PC-9 (cell line): Measurements from ENCODE around the gene CNTN5. TPM values are rescaled to one million over a fixed set of nuclear protein-coding genes. Genes with fewer than 3 reads are reported as not detected.

Source experiments
- BruUV-seq: library from RNA; stranded (reverse); fragments of 400-500 nt; replicated peaks from 2 replicates; lab custom pipeline; 2021; lab: Mats Ljungman, UMichigan
- CTCF ChIA-PET: fragments of 300-600 bp; sonication (Branson Sonifier 250); formaldehyde crosslinking; loops from one replicate; lab custom pipeline; 2022; ENCODE audit warnings: antibody characterized with exemption; lab: Charles Lee
- POLR2A ChIA-PET: fragments of 300-600 bp; sonication (Branson Sonifier 250); formaldehyde crosslinking; loops from one replicate; lab custom pipeline; 2022; ENCODE audit warnings: antibody characterized with exemption; ENCODE audit not compliant: unreplicated experiment; lab: Charles Lee
- DNase-seq, 2 experiments: peaks; one replicate each; pipeline versions ENCODE4 v3.0.0 to v3.0.0-alpha.2; 2015 to 2022; ENCODE audit warnings: mixed read lengths in 1 of 2
- H2AFZ ChIP-seq: fragments of 200-600 bp; sonication (generic); 2 replicates; pipeline ENCODE4 v1.8.1; 2017; ENCODE audit warnings: antibody characterized with exemption
- H3F3A ChIP-seq: fragments of 200-600 bp; sonication (generic); 2 replicates; pipeline ENCODE4 v1.8.1; 2017; ENCODE audit warnings: antibody characterized with exemption, mild to moderate bottlenecking, low read depth; ENCODE audit not compliant: insufficient read depth
- H3K27ac ChIP-seq: fragments of 200-600 bp; sonication (generic); 2 replicates; pipeline ENCODE4 v1.6.1; 2016; ENCODE audit warnings: mixed run types
- H3K27me3 ChIP-seq: fragments of 200-600 bp; sonication (generic); 2 replicates; pipeline ENCODE4 v1.6.1; 2016; ENCODE audit warnings: low read depth, mixed run types; ENCODE audit not compliant: insufficient read depth
- H3K36me3 ChIP-seq: fragments of 200-600 bp; sonication (generic); 2 replicates; pipeline ENCODE4 v1.6.1; 2016; ENCODE audit warnings: low read depth, mixed run types
- H3K4me1 ChIP-seq: fragments of 200-600 bp; sonication (generic); replicated peaks from 2 replicates; pipeline ENCODE4 v1.6.1; 2016; ENCODE audit warnings: mixed run types; ENCODE audit not compliant: insufficient read depth
- H3K4me2 ChIP-seq: fragments of 200-600 bp; sonication (generic); 2 replicates; pipeline ENCODE4 v1.6.1; 2017; ENCODE audit warnings: mixed run types
- H3K4me3 ChIP-seq: fragments of 200-600 bp; sonication (generic); 2 replicates; pipeline ENCODE4 v1.6.1; 2016; ENCODE audit warnings: mixed run types
- H3K79me2 ChIP-seq: fragments of 200-600 bp; sonication (generic); 2 replicates; pipeline ENCODE4 v1.6.1; 2017; ENCODE audit warnings: low read depth, mixed run types
- H3K9me2 ChIP-seq: fragments of 200-600 bp; sonication (generic); 2 replicates; pipeline ENCODE4 v1.8.1; 2017; ENCODE audit warnings: mild to moderate bottlenecking; ENCODE audit not compliant: insufficient read depth
- H3K9me3 ChIP-seq: fragments of 200-600 bp; sonication (generic); 2 replicates; pipeline ENCODE4 v1.8.1; 2016; ENCODE audit warnings: low read depth; ENCODE audit not compliant: insufficient read depth
- H4K20me1 ChIP-seq: fragments of 200-600 bp; sonication (generic); 2 replicates; pipeline ENCODE4 v1.8.1; 2017; ENCODE audit not compliant: insufficient read depth
- CTCF ChIP-seq: fragments of 200-600 bp; sonication (generic); conservative IDR thresholded peaks from 2 replicates; pipeline ENCODE4 v1.6.1; 2017; ENCODE audit warnings: mixed run types, antibody characterized with exemption, mild to moderate bottlenecking, moderate library complexity
- EZH2 ChIP-seq: fragments of 200-600 bp; sonication (generic); IDR thresholded peaks from 2 replicates; pipeline ENCODE4 v1.8.0; 2017; ENCODE audit warnings: antibody characterized with exemption, low read depth
- intact Hi-C: fragments of 100-400 bp; cut with micrococcal nuclease; formaldehyde crosslinking; loops from one replicate; pipeline ENCODE4 v1.10.0; 2022; ENCODE audit not compliant: unreplicated experiment
- total RNA-seq: library from RNA; stranded (reverse); gene quantifications from 2 replicates; pipeline ENCODE4 v1.2.3, GENCODE V29; 2021

CNTN5 gene
- total RNA-seq, 1 experiment from 2014 or later, result not detected

DNA sequence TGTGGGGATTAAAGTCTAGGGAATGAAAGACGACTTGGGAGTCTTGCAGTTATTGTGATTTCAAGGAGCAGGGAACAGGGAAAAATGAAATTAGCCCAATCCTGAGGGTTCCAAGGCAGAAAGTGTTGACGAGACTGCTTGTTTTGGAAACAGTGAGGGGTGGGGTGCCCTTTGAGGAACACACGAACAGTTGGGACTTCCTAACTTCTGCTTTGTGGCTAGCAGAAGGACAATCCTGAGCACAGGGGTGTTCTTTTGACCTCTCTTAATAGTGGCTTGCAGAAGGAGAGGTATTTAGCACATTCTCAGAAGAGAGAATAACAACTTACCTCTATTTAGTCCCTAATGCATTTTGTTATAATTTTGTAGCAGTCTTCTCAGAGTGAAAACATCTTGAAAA lies 1120.5 kb downstream of the CNTN5 start:
- Histone ChIP-seq H3F3A (no peaks in the 10 kb centered on the region), H3K4me2 (no peak overlapping the region), H3K9me3 (no peaks in the 10 kb centered on the region), H3K4me3 (no peak overlapping the region), H3K36me3 (no peaks in the 10 kb centered on the region), H3K27me3 (no peaks in the 10 kb centered on the region), H3K4me1 (no peaks in the 10 kb centered on the region), H4K20me1 (no peaks in the 10 kb centered on the region; the same call in 1 of the 2 replicates), H2AFZ (no peak overlapping the region), H3K9me2 (no peaks in the 10 kb centered on the region), H3K79me2 (no peaks in the 10 kb centered on the region), H3K27ac (no peak overlapping the region)
- no peak for DNase-seq
- intact Hi-C loops, result no loop called here
- no TSS peak for BruUV-seq
- ChIA-PET CTCF (no interaction called here), POLR2A (no interaction called here)
- TF ChIP-seq EZH2 (no peak), CTCF (no peak)

DNA sequence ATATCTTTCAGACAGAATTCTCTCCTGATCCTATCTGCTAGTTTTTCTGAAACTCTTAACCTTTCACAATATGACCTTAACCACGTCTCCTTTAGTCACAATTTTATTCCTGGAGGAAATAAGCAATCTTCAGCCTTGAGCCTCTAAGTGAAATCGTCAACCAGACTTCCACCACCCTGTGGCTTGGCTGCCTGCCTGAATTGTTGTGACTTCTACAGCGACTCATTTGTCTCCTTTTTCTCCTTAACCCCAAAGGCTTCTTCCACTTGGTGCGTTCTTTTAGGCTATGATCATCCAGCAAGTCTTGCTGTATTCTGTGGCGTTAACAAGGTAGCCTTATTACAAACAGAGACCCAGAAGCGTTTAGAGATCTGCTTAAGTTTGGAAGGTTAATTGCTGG lies 1131.2 kb downstream of the CNTN5 start:
- ChIA-PET POLR2A (no interaction called here), CTCF (no interaction called here)
- DNase-seq, result peak in 1 of 2 experiments; percentile 26
- H3K9me3 ChIP-seq, result no peaks in the 10 kb centered on the region
- H3K27me3 ChIP-seq, result no peaks in the 10 kb centered on the region
- H3K9me2 ChIP-seq, result no peaks in the 10 kb centered on the region
- no peaks in the 10 kb centered on the region for H3K36me3 ChIP-seq
- H3F3A ChIP-seq, result no peaks in the 10 kb centered on the region
- H3K4me2 ChIP-seq, result no peak overlapping the region
- intact Hi-C loops, result no loop called here
- H2AFZ ChIP-seq, result no peak overlapping the region
- no peaks in the 10 kb centered on the region for H3K4me1 ChIP-seq
- no TSS peak for BruUV-seq
- no peak for TF ChIP-seq EZH2
- no peak for TF ChIP-seq CTCF
- H4K20me1 ChIP-seq, result no peaks in the 10 kb centered on the region
- H3K4me3 ChIP-seq, result no peak overlapping the region
- no peak overlapping the region for H3K27ac ChIP-seq
- H3K79me2 ChIP-seq, result no peaks in the 10 kb centered on the region

GRCh38 chr11:100152766-100153165 lies 1132.0 kb downstream of the CNTN5 start:
- H2AFZ ChIP-seq, result no peak overlapping the region
- no peaks in the 10 kb centered on the region for H3K36me3 ChIP-seq
- no peaks in the 10 kb centered on the region for H3K9me2 ChIP-seq
- no peaks in the 10 kb centered on the region for H3F3A ChIP-seq
- no peak for TF ChIP-seq EZH2
- no peak for TF ChIP-seq CTCF
- H3K9me3 ChIP-seq, result no peaks in the 10 kb centered on the region
- no peaks in the 10 kb centered on the region for H3K4me1 ChIP-seq
- no peaks in the 10 kb centered on the region for H3K79me2 ChIP-seq
- H4K20me1 ChIP-seq, result no peaks in the 10 kb centered on the region
- BruUV-seq, result no TSS peak
- no peak for DNase-seq
- H3K27ac ChIP-seq, result no peak overlapping the region
- H3K27me3 ChIP-seq, result no peaks in the 10 kb centered on the region
- no peak overlapping the region for H3K4me3 ChIP-seq
- H3K4me2 ChIP-seq, result no peak overlapping the region
- POLR2A ChIA-PET, result no interaction called here
- intact Hi-C loops, result no loop called here
- CTCF ChIA-PET, result no interaction called here
